Measurements from ENCODE around the gene SLC6A9. TPM values are rescaled to one million over a fixed set of nuclear protein-coding genes. Genes with fewer than 3 reads are reported as not detected.

The SLC6A9 gene
- total and polyA plus RNA-seq, 2 experiments from 2014 or later = 14.4 to 20.0 TPM

DNA sequence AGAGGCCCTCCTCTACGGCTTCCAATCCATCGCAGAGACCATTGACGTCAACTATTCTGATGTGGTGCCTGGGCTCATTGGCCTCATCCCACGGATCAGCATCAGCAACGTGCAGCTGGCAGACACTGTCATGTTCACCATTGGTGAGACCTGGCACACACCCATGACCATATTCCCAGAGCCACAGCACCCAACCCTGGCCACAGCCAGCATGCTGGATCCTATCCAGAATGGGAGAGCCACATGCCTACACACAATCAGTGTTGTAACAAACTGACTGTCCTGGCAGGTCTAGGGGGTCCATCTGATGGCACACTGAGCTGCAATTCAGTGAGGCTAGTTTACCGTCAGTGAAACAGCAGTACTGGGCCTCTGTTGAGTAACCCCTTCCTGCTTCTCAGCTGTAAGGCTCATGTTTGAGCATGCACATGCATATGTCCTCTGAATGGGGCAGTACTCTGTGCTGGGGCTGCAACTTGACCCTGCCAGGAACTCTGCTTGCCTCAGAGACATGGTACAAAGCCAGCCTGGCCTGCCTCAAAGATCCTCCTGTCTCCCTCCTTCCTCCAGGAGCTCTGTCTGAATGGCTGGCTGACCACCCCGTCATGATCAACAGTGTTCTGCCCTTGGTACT lies 73.7 kb downstream of the SLC6A9 start:
- Histone ChIP-seq H3K4me3 (no peak overlapping the region), H2AFZ (no peak overlapping the region), H3K4me1 (ENCODE audit: insufficient read depth) (peaks cover 3% of the 10 kb centered on the region; the same call in 1 of the 2 replicates), H3K4me2 (no peak overlapping the region), H3K9me2 (ENCODE audit: insufficient read depth) (no peaks in the 10 kb centered on the region), H3K36me3 (ENCODE audit: insufficient read depth) (no peaks in the 10 kb centered on the region), H3K79me2 (replicated peaks; ENCODE audit: insufficient read depth) (0 out of 2 replicates have a peak, but pooled peaks cover 4% of the 10 kb centered on the region), H4K20me1 (replicated peaks; ENCODE audit: insufficient read depth) (no peaks in the 10 kb centered on the region), H3K27ac (ENCODE audit: low read depth) (no peak overlapping the region), H3F3A (replicated peaks; ENCODE audit: low read depth) (no peaks in the 10 kb centered on the region), H3K27me3 (ENCODE audit: insufficient read depth) (no peaks in the 10 kb centered on the region)
- H3K4me3 Mint-ChIP-seq = no peak overlapping the region; the same call in 2 of the 3 replicates
- TF ChIP-seq ZNF114 (CRISPR knock-in tag; IDR thresholded peaks at IDR 0.05) (no peak), CREB1 (CRISPR knock-in tag; IDR thresholded peaks at IDR 0.05; ENCODE audit: low read depth) (no peak), ZNF331 (CRISPR knock-in tag; IDR thresholded peaks at IDR 0.05; ENCODE audit: low read depth) (no peak), STAT1 (IDR thresholded peaks at IDR 0.05; ENCODE audit: unreplicated experiment) (no peak), EZH2 (IDR thresholded peaks at IDR 0.05; ENCODE audit: low read depth, unreplicated experiment) (no peak), EZH2phosphoT487 (IDR thresholded peaks at IDR 0.05; ENCODE audit: unreplicated experiment) (no peak), JUNB (IDR thresholded peaks at IDR 0.05; ENCODE audit: unreplicated experiment) (no peak), NANOG (IDR thresholded peaks at IDR 0.05; ENCODE audit: borderline replicate concordance) (no peak), POLR2AphosphoS5 (IDR thresholded peaks at IDR 0.05; ENCODE audit: low read depth) (no peak)
- TF ChIP-seq, protein P1, sequence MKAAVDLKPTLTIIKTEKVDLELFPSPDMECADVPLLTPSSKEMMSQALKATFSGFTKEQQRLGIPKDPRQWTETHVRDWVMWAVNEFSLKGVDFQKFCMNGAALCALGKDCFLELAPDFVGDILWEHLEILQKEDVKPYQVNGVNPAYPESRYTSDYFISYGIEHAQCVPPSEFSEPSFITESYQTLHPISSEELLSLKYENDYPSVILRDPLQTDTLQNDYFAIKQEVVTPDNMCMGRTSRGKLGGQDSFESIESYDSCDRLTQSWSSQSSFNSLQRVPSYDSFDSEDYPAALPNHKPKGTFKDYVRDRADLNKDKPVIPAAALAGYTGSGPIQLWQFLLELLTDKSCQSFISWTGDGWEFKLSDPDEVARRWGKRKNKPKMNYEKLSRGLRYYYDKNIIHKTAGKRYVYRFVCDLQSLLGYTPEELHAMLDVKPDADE (IDR thresholded peaks at IDR 0.05) = no peak
- TF ChIP-seq, protein P2, sequence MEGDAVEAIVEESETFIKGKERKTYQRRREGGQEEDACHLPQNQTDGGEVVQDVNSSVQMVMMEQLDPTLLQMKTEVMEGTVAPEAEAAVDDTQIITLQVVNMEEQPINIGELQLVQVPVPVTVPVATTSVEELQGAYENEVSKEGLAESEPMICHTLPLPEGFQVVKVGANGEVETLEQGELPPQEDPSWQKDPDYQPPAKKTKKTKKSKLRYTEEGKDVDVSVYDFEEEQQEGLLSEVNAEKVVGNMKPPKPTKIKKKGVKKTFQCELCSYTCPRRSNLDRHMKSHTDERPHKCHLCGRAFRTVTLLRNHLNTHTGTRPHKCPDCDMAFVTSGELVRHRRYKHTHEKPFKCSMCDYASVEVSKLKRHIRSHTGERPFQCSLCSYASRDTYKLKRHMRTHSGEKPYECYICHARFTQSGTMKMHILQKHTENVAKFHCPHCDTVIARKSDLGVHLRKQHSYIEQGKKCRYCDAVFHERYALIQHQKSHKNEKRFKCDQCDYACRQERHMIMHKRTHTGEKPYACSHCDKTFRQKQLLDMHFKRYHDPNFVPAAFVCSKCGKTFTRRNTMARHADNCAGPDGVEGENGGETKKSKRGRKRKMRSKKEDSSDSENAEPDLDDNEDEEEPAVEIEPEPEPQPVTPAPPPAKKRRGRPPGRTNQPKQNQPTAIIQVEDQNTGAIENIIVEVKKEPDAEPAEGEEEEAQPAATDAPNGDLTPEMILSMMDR (conservative IDR thresholded peaks at IDR 0.05; ENCODE audit: low read depth in 2 of 2) = no peak
- TF ChIP-seq, protein P3, sequence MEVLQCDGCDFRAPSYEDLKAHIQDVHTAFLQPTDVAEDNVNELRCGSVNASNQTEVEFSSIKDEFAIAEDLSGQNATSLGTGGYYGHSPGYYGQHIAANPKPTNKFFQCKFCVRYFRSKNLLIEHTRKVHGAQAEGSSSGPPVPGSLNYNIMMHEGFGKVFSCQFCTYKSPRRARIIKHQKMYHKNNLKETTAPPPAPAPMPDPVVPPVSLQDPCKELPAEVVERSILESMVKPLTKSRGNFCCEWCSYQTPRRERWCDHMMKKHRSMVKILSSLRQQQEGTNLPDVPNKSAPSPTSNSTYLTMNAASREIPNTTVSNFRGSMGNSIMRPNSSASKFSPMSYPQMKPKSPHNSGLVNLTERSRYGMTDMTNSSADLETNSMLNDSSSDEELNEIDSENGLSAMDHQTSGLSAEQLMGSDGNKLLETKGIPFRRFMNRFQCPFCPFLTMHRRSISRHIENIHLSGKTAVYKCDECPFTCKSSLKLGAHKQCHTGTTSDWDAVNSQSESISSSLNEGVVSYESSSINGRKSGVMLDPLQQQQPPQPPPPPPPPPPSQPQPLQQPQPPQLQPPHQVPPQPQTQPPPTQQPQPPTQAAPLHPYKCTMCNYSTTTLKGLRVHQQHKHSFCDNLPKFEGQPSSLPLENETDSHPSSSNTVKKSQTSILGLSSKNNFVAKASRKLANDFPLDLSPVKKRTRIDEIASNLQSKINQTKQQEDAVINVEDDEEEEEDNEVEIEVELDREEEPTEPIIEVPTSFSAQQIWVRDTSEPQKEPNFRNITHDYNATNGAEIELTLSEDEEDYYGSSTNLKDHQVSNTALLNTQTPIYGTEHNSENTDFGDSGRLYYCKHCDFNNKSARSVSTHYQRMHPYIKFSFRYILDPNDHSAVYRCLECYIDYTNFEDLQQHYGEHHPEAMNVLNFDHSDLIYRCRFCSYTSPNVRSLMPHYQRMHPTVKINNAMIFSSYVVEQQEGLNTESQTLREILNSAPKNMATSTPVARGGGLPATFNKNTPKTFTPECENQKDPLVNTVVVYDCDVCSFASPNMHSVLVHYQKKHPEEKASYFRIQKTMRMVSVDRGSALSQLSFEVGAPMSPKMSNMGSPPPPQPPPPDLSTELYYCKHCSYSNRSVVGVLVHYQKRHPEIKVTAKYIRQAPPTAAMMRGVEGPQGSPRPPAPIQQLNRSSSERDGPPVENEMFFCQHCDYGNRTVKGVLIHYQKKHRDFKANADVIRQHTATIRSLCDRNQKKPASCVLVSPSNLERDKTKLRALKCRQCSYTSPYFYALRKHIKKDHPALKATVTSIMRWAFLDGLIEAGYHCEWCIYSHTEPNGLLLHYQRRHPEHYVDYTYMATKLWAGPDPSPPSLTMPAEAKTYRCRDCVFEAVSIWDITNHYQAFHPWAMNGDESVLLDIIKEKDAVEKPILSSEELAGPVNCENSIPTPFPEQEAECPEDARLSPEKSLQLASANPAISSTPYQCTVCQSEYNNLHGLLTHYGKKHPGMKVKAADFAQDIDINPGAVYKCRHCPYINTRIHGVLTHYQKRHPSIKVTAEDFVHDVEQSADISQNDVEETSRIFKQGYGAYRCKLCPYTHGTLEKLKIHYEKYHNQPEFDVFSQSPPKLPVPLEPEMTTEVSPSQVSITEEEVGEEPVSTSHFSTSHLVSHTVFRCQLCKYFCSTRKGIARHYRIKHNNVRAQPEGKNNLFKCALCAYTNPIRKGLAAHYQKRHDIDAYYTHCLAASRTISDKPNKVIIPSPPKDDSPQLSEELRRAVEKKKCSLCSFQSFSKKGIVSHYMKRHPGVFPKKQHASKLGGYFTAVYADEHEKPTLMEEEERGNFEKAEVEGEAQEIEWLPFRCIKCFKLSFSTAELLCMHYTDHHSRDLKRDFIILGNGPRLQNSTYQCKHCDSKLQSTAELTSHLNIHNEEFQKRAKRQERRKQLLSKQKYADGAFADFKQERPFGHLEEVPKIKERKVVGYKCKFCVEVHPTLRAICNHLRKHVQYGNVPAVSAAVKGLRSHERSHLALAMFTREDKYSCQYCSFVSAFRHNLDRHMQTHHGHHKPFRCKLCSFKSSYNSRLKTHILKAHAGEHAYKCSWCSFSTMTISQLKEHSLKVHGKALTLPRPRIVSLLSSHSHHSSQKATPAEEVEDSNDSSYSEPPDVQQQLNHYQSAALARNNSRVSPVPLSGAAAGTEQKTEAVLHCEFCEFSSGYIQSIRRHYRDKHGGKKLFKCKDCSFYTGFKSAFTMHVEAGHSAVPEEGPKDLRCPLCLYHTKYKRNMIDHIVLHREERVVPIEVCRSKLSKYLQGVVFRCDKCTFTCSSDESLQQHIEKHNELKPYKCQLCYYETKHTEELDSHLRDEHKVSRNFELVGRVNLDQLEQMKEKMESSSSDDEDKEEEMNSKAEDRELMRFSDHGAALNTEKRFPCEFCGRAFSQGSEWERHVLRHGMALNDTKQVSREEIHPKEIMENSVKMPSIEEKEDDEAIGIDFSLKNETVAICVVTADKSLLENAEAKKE (CRISPR knock-in tag; IDR thresholded peaks at IDR 0.05) = no peak
- TF ChIP-seq, protein P4, sequence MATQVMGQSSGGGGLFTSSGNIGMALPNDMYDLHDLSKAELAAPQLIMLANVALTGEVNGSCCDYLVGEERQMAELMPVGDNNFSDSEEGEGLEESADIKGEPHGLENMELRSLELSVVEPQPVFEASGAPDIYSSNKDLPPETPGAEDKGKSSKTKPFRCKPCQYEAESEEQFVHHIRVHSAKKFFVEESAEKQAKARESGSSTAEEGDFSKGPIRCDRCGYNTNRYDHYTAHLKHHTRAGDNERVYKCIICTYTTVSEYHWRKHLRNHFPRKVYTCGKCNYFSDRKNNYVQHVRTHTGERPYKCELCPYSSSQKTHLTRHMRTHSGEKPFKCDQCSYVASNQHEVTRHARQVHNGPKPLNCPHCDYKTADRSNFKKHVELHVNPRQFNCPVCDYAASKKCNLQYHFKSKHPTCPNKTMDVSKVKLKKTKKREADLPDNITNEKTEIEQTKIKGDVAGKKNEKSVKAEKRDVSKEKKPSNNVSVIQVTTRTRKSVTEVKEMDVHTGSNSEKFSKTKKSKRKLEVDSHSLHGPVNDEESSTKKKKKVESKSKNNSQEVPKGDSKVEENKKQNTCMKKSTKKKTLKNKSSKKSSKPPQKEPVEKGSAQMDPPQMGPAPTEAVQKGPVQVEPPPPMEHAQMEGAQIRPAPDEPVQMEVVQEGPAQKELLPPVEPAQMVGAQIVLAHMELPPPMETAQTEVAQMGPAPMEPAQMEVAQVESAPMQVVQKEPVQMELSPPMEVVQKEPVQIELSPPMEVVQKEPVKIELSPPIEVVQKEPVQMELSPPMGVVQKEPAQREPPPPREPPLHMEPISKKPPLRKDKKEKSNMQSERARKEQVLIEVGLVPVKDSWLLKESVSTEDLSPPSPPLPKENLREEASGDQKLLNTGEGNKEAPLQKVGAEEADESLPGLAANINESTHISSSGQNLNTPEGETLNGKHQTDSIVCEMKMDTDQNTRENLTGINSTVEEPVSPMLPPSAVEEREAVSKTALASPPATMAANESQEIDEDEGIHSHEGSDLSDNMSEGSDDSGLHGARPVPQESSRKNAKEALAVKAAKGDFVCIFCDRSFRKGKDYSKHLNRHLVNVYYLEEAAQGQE (IDR thresholded peaks at IDR 0.05; ENCODE audit: unreplicated experiment) = no peak
- H3K4me1 Mint-ChIP-seq = peaks cover 10% of the 10 kb centered on the region
- peaks cover 12% of the 10 kb centered on the region for H3K27me3 Mint-ChIP-seq (ENCODE audit: insufficient read depth, low read depth, poor library complexity)
- DNase-seq (ENCODE audit: low spot score) (no peak), ATAC-seq (no peak)
- no peak overlapping the region for H3K27ac Mint-ChIP-seq
- H3K9me3 Mint-ChIP-seq = no peaks in the 10 kb centered on the region
- no peaks in the 10 kb centered on the region; the same call in 1 of the 3 replicates for H3K36me3 Mint-ChIP-seq (ENCODE audit: low read depth)

All from GM23338 (cell line).